Hepatocyte (in vitro differentiated cells): ENCODE results near the gene ARHGAP1. TPM values are rescaled to one million over a fixed set of nuclear protein-coding genes. Genes with fewer than 3 reads are reported as not detected.

Experiments
- DNase-seq: peaks from one replicate; pipeline ENCODE4 v3.0.0-alpha.2; 2016; ENCODE audit warnings: low spot score
- H2AFZ ChIP-seq: fragments of 200-600 bp; sonication (generic); 2 replicates; pipeline ENCODE4 v1.6.0; 2016; ENCODE audit warnings: antibody characterized with exemption, mild to moderate bottlenecking
- H3K27ac ChIP-seq: fragments of 200-600 bp; sonication (generic); 2 replicates; pipeline ENCODE4 v1.5.1; 2016; ENCODE audit warnings: mild to moderate bottlenecking
- H3K27me3 ChIP-seq: fragments of 200-600 bp; sonication (generic); 2 replicates; pipeline ENCODE4 v1.6.1; 2016
- H3K36me3 ChIP-seq: fragments of 200-600 bp; sonication (generic); replicated peaks from 2 replicates; pipeline ENCODE4 v1.5.1; 2016; ENCODE audit warnings: low read depth; ENCODE audit not compliant: insufficient read depth
- H3K4me1 ChIP-seq: fragments of 200-600 bp; sonication (generic); 2 replicates; pipeline ENCODE4 v1.5.1; 2016; ENCODE audit warnings: mild to moderate bottlenecking, moderate library complexity; ENCODE audit not compliant: insufficient read depth
- H3K4me2 ChIP-seq: fragments of 200-600 bp; sonication (generic); 2 replicates; pipeline ENCODE4 v1.6.0; 2016
- H3K4me3 ChIP-seq: fragments of 200-600 bp; sonication (generic); 2 replicates; pipeline ENCODE4 v1.5.1; 2016; ENCODE audit warnings: mild to moderate bottlenecking
- H3K79me2 ChIP-seq: fragments of 200-600 bp; sonication (generic); 2 replicates; pipeline ENCODE4 v1.6.0; 2017; ENCODE audit warnings: mild to moderate bottlenecking
- H3K9me2 ChIP-seq: fragments of 200-600 bp; sonication (generic); replicated peaks from 2 replicates; pipeline ENCODE4 v1.6.0; 2017; ENCODE audit warnings: mild to moderate bottlenecking; ENCODE audit not compliant: insufficient read depth
- H3K9me3 ChIP-seq: fragments of 200-600 bp; sonication (generic); 2 replicates; pipeline ENCODE4 v1.5.1; 2016; ENCODE audit warnings: low read depth, mild to moderate bottlenecking
- H4K20me1 ChIP-seq: fragments of 200-600 bp; sonication (generic); 2 replicates; pipeline ENCODE4 v1.6.0; 2016; ENCODE audit warnings: mild to moderate bottlenecking; ENCODE audit not compliant: insufficient read depth, poor library complexity, severe bottlenecking
- CTCF ChIP-seq: fragments of 200-600 bp; sonication (generic); IDR thresholded peaks from 2 replicates; pipeline ENCODE4 v1.5.1; 2016; ENCODE audit warnings: antibody characterized with exemption, mild to moderate bottlenecking; ENCODE audit not compliant: poor library complexity
- EZH2 ChIP-seq: fragments of 200-600 bp; sonication (generic); IDR thresholded peaks from 2 replicates; pipeline ENCODE4 v1.6.1; 2016; ENCODE audit warnings: antibody characterized with exemption, mild to moderate bottlenecking, borderline replicate concordance
- EZH2phosphoT487 ChIP-seq: fragments of 200-600 bp; sonication (generic); IDR thresholded peaks from one replicate; pipeline ENCODE4 v1.6.1; 2018; ENCODE audit warnings: antibody characterized with exemption, mild to moderate bottlenecking, low read depth, moderate library complexity; ENCODE audit not compliant: unreplicated experiment, severe bottlenecking
- WGBS: methylation state at CpG from one replicate; pipeline ENCODE4 v1.1.6; 2016; ENCODE audit warnings: low lambda C conversion rate; ENCODE audit errors: missing lambda C conversion rate; 5-methylcytosine and 5-hydroxymethylcytosine counted together
- polyA plus RNA-seq: library from polyadenylated mRNA; unstranded; fragments of >200 nt; fragmentation: Nextera tagmentation; extraction: Ambion mirVana; gene quantifications from 2 replicates; pipeline ENCODE4 v1.2.1, GENCODE V29; 2016
- total RNA-seq: library from RNA; depleted of rRNA; stranded (reverse); fragments of >200 nt; gene quantifications from 2 replicates; pipeline ENCODE4 v1.2.3, GENCODE V29; 2014

ARHGAP1 gene
- total and polyA plus RNA-seq, 2 experiments from 2014 or later, result 23.4 to 62.8 TPM

- Histone ChIP-seq H3K9me3 (no peaks in the 10 kb centered on the region), H4K20me1 (no peaks in the 10 kb centered on the region), H3K4me3 (no peak overlapping the region), H3K27ac (peak overlapping the region; percentile 62), H3K27me3 (no peaks in the 10 kb centered on the region), H3K4me2 (peak overlapping the region; percentile 29), H3K9me2 (no peaks in the 10 kb centered on the region), H2AFZ (no peak overlapping the region), H3K79me2 (no peaks in the 10 kb centered on the region), H3K4me1 (no peaks in the 10 kb centered on the region), H3K36me3 (no peaks in the 10 kb centered on the region)
- 57% methylated on average over 2 of the region's 2 CpGs for WGBS
- DNase-seq, result peak; percentile 70
- TF ChIP-seq CTCF (no peak), EZH2phosphoT487 (no peak), EZH2 (no peak)
These were observed 51.2 kb downstream of the ARHGAP1 start for GRCh38 chr11:46649180-46649738.

GRCh38 chr11:46643986-46644385 lies 56.4 kb downstream of the ARHGAP1 start:
- H4K20me1 ChIP-seq, result no peaks in the 10 kb centered on the region
- peaks cover 8% of the 10 kb centered on the region for H3K4me1 ChIP-seq
- H3K9me3 ChIP-seq, result no peaks in the 10 kb centered on the region
- no peak overlapping the region for H3K4me2 ChIP-seq
- H3K27me3 ChIP-seq, result no peaks in the 10 kb centered on the region
- no peak for TF ChIP-seq CTCF
- TF ChIP-seq EZH2, result no peak
- TF ChIP-seq EZH2phosphoT487, result no peak
- H3K9me2 ChIP-seq, result no peaks in the 10 kb centered on the region
- no peak overlapping the region for H3K27ac ChIP-seq
- no peak overlapping the region for H2AFZ ChIP-seq
- H3K4me3 ChIP-seq, result no peak overlapping the region
- peaks cover 23% of the 10 kb centered on the region for H3K79me2 ChIP-seq
- no peak for DNase-seq
- no peaks in the 10 kb centered on the region for H3K36me3 ChIP-seq

- Histone ChIP-seq H3K9me2 (no peaks in the 10 kb centered on the region), H3K4me1 (peaks cover 8% of the 10 kb centered on the region), H3K4me3 (no peak overlapping the region), H3K36me3 (no peaks in the 10 kb centered on the region), H3K27me3 (no peaks in the 10 kb centered on the region), H2AFZ (no peak overlapping the region), H3K4me2 (no peak overlapping the region), H3K27ac (no peak overlapping the region), H3K9me3 (no peaks in the 10 kb centered on the region), H4K20me1 (no peaks in the 10 kb centered on the region), H3K79me2 (peaks cover 27% of the 10 kb centered on the region)
- no peak for DNase-seq
- 98% methylated on average over 3 of the region's 3 CpGs for WGBS
- TF ChIP-seq EZH2phosphoT487, result no peak
- TF ChIP-seq CTCF, result no peak
- TF ChIP-seq EZH2, result no peak
These were observed 56.9 kb downstream of the ARHGAP1 start for GRCh38 chr11:46643531-46643930.
